ENCODE measurements around the gene ZNF524.
A peak's percentile ranks its signal among the peaks of the same experiment; 100 is the strongest.

Gene ZNF524

DNA sequence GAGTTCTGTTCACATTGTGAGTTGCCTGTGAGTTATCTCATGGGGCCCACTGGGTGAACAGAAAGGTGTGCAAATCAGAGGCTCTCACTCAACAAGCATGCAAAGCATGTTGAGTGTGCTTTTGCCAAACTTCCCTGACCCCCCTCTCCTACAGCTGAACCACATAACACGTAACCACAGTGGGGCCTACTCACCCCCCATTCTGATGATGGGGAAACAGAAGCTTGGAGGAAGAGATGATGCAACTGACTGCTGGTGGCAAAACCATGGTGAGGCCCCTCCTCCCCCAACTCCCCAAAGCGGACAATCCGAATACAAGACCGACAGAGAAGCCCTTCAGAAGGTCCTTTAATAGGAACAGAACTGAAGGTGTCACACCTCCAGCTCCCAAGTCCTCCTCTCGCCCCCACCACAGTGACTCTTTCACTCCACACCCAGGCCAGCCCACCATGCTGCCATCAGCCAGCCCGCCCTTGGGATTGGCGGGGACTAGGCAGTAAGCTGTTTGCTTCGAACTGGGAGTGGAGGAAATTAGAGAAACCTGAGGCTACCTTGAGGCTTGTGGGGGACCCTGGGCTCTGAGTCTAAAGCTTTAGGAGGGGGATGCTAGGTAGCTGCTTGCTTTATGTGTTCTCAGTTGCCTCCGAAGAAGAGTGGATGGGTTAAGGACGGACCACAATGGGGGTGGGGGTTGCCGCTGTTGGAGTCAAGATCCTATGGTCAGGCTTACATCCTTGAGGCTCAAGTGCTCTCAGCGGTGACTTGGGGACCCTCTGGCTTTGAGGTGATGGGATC, 20.5 kb downstream of the ZNF524 start:
- H3K27ac ChIP-seq, result no peak overlapping the region
- TF ChIP-seq, protein P1, sequence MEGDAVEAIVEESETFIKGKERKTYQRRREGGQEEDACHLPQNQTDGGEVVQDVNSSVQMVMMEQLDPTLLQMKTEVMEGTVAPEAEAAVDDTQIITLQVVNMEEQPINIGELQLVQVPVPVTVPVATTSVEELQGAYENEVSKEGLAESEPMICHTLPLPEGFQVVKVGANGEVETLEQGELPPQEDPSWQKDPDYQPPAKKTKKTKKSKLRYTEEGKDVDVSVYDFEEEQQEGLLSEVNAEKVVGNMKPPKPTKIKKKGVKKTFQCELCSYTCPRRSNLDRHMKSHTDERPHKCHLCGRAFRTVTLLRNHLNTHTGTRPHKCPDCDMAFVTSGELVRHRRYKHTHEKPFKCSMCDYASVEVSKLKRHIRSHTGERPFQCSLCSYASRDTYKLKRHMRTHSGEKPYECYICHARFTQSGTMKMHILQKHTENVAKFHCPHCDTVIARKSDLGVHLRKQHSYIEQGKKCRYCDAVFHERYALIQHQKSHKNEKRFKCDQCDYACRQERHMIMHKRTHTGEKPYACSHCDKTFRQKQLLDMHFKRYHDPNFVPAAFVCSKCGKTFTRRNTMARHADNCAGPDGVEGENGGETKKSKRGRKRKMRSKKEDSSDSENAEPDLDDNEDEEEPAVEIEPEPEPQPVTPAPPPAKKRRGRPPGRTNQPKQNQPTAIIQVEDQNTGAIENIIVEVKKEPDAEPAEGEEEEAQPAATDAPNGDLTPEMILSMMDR (conservative IDR thresholded peaks at IDR 0.05), result no peak

DNA sequence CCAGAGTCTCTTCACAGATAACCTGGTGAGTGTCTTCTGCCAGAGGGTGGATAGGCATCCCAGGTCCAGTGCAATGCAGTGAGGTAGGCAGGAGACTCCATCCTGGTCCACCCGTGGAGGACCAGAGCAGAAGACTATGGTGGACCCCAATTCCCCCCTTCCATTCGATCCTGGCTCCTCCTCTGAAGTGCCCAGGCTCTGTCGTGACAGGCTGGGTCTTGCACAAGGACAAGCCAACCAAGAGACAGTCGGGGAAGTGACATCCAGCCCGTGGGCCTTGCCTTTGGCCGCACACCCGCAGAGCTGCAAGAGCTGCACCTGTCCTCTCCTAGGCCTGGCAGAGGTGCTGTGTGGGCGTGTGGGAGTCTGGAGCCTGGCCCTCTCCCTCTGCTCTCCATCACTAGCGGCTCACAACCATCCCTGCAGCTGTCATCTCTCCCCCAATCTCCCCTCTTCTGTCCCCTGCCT, 21.2 kb downstream of the ZNF524 start:
- TF ChIP-seq, protein P1 (conservative IDR thresholded peaks at IDR 0.05), result no peak
- H3K27ac ChIP-seq, result no peak overlapping the region

DNA sequence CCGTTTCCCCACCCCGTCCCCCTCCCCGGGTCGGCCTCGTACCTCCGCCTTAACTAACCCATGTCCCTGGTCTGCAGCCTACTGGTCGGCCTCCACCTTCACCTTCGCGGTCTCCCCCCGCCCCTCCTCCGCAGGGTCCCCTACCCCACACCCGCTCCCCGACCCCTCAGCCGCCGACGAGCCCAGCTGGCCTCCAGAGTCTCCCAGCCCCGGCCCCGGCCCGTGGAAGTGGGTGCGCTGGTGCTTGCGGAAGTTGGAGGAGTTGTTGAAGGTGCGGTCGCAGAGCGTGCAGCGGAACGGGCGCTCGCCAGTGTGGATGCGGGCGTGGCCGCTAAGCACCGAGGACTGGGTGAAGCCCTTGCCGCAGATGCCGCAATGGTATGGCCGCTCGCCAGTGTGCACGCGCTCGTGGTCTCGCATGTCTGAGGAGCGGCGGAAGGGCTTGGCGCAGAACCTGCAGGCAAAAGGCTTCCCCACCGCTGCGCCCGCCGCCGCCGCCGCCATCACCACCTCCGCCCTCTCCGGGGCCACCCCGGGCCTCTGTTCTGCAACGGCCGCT, 21.7 kb downstream of the ZNF524 start:
- TF ChIP-seq, protein P1 (conservative IDR thresholded peaks at IDR 0.05), result no peak
- H3K27ac ChIP-seq, result no peak overlapping the region

DNA sequence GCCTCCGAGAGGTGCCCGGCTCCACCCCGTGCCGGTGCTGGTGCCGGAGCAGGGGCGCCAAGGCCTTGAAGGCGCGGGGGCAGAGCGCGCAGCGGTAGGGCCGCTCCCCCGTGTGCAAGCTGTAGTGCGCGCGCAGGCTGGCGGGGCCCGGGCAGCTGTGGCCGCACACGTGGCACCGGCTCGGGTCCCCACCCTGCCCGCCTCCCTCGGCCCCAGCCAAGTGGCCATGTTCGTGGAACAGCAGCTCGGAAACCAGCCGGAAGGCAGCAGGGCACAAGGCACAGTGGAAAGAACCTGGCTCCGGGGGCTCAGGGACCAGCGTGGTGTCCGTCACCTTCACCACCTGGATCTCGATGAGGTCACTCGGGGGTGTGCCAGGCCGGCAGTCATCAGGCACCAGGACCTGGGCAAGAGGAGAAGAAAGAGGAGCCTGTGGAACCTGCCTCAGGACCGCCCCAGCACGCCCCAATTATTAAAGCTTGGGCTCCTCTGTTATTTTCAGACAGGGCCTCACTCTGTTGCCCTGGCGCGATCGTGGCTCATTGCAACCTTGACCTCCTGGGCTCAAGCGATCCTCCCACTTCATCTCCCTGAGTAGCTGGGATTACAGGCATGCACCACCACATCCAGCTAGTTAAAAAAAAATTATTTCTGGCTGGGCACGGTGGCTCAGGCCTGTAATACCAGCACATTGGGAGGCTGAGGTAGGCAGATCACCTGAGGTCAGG, 22.3 kb downstream of the ZNF524 start:
- TF ChIP-seq, protein P1 (conservative IDR thresholded peaks at IDR 0.05), result no peak
- H3K27ac ChIP-seq, result no peak overlapping the region

DNA sequence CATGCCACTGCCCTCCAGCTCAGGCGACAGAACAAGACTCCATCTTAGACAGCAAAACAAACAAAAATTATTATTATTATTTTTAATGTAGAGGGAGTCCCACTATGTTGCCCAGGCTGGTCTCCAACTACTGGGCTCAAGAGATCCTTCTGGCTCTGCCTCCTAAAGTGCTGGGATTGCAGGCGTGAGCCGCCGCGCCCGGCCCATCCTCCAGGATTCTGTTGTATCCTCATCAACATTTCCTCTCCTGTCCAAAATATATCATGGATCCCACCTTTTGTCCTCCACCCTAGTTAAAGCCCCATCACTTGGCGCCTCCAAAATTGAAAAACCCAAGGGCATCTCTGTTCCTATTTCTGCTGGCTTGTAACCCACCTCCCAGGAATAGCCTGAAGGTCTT, 23.0 kb downstream of the ZNF524 start:
- TF ChIP-seq, protein P1 (conservative IDR thresholded peaks at IDR 0.05), result no peak
- H3K27ac ChIP-seq, result no peak overlapping the region

DNA sequence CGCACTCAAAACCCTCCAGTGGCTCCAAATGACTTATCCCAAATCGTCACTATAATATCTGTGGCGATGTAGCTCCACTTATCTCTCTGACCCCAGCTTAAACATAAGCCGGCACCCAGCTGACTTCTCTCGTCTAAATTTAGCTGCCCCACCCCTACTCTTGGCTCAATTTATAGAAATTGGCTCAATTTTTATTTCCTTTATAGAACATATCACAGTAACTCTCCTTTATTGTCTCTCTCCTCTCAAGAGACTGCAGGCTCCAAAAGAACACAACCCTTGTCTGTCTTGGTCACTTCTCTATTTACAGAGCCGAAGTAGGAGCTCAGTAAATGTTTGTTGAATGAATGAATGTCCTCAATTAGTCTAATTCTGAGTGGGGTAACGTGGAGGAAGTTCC, 23.5 kb downstream of the ZNF524 start:
- peak overlapping the region; percentile 80 for H3K27ac ChIP-seq
- TF ChIP-seq, protein P1 (conservative IDR thresholded peaks at IDR 0.05), result no peak

Measured in VCaP (cell line).